ENCODE measurements around the gene SERPINA4. TPM values are rescaled to one million over a fixed set of nuclear protein-coding genes. Genes with fewer than 3 reads are reported as not detected.

The SERPINA4 gene
- total RNA-seq, 1 experiment from 2014 or later: not detected

DNA sequence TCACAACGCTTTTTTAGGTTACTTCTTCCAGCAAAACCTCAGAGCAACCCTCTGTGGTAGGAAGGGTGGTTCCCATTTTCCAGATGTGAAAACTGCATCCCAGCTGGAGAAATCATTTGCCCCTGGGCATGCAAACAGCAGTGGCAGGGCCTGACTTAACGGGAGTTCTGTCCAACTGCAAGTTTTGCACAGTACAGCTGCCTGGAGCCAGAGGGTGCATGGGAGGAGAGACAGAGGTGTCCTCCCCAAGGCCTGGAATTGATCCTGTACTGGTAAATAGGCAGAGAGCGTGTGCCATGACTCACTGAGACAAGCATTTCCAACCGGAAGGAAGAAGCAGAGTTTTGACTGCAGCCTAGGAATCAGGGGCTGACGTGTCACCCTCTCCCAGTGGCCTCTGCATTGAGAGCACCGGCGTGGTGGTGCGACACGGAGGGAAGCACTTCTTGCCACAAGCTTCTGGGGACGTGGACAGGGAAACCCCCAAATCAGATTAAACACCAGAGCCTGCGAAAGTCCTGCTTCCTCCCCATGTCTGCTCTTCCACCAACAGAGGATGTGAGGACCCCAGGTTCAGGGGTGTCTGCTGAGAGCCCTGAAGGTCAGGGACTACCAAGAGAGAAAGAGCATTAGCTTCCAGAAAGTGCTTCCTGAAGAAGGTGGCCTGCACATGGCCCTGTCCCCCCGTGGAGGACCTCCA is 19.0 kb upstream of the SERPINA4 start:
- DNase-seq (ENCODE audit: extremely low read depth, low read depth): no peak

DNA sequence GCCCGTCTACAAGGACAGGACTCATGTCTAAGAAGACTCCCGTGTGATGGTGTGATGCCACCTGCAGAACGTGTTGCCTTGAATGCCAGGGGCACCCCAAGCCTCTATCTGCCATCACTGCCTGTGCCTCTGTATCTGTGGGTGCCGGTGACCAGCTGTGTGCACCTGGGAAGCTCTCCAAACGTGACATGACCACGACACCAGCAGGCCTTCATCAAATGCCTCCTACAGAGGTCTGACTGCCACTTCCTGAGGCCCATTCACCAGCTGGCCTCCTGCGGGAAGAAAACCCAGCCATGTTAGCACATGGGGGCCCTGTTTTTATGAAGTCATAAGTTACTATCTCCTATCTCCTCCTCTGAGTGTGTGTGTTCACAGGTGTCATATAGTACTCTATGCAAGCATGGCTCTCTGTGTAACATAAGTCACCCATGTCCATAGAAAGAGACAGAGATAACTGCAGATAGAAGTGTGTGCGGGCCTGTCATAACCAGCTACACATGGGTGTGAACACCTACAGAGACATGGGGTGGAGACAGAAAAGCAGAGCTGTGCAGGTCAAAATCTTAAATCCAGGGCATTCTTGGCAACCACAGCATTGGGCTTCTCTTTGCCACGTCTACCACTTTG is 18.3 kb upstream of the SERPINA4 start:
- DNase-seq (ENCODE audit: extremely low read depth, low read depth): no peak

DNA sequence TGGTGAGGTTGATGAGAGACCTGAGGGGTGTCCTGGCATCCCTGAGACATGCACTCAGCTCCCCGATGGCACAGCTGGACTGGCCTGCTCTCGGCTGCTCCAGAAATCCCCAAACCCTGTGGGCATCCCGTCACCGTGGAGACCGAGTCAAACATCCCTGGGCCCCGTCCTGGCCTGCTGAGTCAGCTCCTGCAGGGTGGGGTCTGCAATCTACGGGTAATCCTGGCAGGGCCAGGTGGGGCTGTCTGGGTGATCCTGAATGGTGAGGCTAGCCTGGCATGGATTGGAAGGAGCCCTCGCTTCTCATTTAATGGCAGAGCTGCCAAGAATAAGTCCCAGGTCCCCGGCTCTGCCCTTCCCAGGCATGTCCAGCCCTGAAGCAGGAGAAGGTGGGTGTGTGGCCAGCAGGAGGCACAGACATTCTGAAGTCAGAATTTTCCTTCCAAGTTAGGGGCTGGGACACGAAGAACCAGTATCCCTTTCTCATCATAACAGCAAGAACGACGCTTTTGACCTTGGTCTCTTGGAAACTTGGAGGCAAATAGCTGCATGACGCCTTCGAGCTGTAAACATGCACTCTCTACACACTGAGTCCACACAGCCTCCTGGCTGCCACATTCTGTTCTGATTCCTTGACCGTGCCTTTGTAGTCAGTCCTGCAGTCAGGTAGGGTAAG is 17.7 kb upstream of the SERPINA4 start:
- DNase-seq (ENCODE audit: extremely low read depth, low read depth): no peak

DNA sequence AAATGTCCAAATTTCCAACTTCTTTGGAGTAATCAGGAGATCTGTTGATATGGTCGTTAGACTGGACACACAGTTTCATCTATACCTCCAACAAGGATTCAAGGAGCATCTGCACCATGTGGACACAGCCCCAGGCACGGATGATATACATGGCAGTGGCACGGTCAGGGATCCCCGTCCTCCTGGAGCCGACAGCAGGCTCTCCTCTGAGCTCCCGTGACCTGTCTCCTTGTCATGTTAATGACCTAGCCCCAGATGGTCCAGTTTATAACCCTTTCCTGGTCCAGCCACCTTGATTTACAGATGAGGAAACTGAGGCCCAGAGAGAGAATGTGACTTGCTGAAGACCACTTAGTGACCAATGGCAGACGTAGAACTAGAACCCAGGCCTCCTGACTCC is 16.5 kb upstream of the SERPINA4 start:
- DNase-seq (ENCODE audit: extremely low read depth, low read depth): no peak

DNA sequence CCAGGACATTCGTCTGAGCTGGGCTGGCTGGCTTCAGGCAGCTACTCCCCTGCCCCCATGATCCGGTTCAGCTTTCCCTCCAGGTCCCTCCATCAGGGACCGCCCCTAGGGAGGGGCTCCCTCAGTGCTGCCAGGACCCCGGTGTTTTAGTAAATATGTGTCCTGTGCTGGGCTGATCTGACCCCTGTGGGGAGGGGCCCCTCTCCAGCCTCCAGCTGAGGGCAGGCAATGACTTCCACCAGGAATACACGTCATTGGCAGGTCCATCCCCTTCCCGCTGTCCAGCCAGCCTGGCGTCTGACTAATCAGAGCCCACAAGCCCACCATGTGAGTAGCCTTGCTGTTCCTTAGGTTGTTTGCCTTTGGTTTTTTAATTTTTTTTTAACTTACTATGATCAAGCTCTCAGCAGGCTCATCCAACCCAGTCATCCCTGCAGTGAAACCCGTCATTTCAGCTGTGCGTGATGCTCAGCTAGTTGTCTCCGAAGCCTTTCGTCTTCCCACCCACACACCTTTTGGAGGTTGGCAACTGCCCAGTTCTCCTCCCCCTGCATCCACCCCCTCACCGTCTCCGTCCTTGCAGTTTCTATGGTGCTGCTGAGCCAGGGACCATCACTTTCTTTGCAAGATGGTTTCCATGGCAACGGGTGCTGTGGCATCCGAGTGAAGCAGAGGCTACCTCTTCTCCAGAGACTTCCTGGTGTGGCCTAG is 16.0 kb upstream of the SERPINA4 start:
- no peak for DNase-seq (ENCODE audit: extremely low read depth, low read depth)

DNA sequence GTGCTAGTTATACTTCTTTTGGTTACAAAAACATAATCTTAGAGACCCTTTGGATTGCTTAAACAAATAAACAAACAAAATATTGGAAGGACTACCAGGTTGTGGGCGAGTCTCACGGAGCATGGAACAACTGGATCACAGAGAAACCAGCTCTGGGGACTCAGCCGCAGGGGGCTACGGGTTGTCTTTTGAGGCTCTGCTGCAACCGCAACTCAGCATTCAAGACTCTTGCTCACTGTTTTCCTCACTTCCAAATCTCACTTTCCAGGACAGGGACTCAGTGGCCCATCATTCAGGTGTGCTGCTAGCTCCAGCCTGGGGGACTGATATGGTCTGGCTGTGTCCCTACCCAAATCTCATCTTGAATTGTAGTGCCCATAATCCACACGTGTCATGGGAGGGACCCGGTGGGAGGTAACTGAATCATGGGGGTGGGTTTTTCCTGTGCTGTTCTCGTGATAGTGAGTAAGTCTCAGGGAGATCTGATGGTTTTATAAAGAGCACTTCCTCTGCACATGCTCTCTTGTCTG is 14.0 kb upstream of the SERPINA4 start:
- DNase-seq (ENCODE audit: extremely low read depth, low read depth): no peak

DNA sequence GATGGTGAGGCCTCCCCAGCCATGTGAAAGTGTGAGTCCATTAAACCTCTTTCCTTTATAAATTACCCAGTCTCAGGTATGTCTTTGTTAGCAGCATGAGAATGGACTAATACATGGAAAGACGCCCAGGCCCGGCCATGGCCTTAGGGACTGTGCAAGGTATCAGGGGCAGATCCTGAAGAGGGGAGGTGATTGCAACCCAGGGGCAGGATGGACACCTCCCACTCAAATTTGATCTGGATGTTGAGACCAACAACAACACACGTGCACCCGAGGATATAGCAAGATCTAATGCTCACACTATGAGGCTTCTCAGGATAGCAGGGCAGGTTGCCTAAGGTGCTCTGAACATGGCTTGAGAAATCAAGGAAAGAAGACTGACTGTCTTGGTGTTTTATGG is 13.5 kb upstream of the SERPINA4 start:
- no peak for DNase-seq (ENCODE audit: extremely low read depth, low read depth)

DNA sequence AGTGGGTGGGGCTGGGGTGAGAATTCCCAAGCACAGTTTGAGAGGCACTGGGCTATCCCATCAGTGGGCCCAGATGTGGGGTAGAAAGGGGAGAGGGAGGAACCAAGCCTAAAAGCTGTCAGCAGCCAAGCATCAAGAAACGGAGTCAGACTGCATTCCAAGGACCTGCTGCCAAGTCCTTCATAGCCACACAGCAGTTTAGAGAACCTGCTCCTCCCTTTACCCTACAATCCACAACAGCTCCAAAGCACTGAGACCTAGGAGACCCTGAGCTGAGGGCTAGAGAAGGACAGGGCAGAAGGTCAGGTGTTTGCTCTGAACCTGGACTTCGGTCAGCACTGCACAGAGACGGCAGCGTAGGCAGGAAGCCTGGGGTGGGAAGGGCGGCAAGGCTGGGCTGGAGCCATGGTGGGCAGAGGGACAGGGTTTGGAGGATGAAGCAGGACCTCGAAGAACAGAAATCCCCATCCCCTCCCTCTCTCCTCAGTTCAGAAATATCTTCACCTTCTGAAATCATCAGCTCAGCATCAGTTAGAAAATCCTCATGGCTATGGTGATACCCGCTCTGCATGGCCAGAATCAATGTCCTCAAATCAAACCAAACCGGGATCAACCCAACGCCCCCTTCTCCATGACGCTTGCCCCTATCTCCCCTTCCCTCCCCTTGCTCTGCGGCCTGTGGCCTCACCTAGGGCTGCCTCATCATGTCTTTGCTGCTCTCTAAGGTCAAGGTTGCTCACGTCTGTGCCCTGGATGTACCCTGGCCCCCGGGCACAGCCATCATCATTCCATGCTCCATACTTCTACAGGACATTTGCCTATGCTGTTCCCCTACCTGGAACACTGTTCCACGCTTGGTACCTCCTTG is 12.9 kb upstream of the SERPINA4 start:
- DNase-seq (ENCODE audit: extremely low read depth, low read depth): no peak

DNA sequence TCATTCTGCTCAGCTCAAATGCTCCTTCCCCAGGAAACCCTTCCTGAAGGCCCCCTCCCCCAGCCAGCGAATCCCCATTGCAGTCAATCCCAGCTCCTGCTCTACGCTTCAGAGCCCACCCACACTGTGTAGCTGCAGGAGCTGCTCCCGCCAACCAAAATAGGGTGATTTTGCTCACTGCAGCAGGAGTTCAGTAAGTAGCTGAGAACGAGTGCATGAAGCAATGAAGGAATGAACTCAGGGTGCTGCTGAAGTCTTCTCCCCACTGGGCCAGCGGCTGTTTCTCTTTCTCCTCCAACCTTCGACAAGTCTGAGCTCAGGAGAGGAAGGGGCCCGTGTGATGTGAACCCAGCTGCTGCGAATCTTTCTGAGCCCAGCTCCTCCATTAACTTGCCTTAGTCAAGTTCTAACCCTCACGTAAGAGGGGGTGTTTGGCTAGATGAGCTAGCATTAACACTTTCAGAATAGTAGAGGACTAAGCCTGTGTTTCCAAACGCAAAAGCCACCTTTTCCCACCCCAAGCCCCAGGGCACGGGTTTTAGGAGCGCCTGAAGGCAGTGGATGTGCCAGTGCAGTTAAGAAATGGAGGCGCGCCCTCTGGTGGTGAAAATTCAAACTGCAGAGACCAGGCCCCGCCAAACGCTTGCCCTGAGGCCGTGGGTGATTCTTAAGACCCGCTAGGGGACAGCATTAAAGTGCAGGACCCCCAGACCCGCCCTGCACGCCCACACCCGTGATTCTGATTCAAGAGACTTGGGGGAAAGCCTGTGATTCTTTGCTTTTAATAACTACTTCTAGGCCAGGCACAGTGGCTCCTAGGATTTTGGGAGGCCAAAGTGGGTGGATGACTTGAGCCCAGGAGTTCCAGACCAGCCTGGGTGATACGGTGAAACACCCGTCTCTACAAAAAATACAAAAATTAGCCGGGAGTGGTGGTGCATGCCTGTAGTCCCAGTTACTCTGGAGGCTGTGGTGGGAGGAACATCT is 11.9 kb upstream of the SERPINA4 start:
- peak; percentile 33 for DNase-seq (ENCODE audit: extremely low read depth, low read depth)

DNA sequence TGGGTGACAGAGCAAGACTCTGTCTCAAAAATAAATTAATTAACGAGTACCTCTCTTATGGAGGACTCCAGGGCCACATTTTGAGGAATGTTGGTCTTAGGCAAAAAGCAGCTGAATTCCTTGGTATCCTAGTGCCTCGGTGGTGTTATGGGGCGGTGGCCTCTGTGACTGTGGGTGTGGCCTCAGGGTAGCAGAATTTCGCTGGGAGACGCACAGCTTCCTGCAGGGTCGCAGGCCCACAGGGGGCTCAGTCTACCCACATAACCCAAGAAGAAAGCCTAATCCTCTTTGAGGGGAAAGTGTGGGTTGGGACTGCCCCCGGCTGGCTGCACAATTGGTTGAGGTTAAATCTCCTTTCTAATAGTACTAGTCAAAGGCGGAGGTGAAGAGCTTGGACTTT is 11.2 kb upstream of the SERPINA4 start:
- no peak for DNase-seq (ENCODE audit: extremely low read depth, low read depth)

DNA sequence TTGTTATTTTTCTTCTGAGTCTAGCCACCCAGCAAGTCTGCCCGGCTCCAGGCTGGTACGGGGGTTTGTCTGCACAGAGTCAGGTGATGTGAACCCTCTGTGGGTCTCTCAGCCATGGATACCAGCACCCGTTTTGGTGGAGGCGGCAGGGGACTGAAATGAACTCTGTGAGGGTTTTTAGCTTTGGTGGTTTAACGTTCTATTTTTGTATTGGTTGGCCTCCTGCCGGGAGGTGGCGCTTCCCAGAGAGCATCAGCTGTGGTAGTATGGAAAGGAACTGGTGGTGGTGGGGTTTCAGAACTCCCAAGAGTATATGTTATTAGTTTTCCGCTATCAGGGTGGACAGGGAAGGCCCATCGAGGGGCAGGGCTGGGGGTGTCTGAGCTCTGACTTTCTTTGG is 5.3 kb upstream of the SERPINA4 start:
- DNase-seq (ENCODE audit: extremely low read depth, low read depth): no peak

DNA sequence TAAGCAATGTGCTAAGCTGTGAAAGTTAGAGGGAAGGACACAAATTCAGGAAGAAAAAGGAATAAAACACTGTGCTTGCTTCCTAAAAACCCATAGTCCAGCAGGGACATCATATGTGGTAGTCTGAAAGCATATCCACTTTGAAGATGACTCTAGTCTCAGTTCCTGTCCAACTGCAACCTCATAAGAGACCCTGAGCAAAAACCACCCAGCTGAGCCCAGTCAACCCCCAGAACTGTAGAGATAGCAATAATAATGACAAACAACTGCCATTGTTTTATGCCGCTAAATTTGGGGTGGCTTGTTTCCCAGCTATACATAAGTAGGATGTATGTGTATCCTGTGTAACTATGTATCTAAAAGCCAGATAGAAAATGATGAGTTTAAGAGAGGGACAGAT is 3.9 kb upstream of the SERPINA4 start:
- no peak for DNase-seq (ENCODE audit: extremely low read depth, low read depth)

DNA sequence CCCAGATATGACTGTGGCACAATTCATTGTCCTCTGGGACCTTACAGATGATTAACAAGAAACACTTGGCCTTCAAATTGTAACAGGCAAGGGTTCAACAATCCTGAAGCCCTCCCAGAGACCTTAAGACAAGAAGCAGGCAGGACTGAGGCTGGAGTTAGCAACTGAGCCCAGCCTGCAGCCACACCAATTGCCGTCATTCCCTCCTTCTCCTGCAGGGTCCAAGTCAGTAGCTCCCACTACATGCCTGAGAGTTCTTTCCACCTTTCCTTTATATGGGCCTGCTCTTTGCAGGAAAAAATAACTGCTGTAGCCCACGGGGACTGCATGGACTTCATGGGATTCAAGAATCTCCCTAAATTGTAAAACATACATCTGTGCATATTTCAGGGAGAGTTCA is 2.4 kb upstream of the SERPINA4 start:
- DNase-seq (ENCODE audit: extremely low read depth, low read depth): no peak

DNA sequence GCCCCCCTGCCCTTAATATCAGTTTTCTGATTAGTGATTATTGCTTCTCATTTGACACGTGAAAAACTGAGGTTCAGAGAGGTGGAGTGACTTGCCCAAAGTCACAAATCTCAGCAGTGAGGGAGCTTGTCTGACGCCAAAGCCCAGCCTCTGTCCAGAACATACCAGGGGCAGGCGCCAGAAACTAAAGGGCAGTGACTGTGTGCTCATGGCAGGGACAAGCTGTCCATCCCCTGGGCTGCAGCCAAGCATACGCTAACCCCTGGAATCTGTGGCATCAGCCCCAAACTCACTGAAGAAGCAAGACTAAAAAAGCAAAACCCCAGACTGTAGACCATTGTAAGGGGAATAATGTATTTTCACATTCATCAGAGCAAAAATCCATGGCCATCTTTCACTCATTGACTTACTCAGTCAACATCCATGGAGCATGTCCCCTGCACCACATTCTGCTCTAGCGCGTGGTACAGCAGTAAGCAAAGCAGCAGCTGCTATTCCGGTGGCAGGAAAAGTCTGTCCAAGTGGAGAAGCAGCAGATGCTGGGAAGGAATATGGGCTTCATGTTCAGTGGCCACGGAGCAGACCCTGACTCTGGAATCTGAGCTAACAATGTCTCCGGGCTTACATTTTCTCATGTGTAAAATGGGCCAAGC is 1.5 kb upstream of the SERPINA4 start:
- DNase-seq (ENCODE audit: extremely low read depth, low read depth): no peak

DNA sequence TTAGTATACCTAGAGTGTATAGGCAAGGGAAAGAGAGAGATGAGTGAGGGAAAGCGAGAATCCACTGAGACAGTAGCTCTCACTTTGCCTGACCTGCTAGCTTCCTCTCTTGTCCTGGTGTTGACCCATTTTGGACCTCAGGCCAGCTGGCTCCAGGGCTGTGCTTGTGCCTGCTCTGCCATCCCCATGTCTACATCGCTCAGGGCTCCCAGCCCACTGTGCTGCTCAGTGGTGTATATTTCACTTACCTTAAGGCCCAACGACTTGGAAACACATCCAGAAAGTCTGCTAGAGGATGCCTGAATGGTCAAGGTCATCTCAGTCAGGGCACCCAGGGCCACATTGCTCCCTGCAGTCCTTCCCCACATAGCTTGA is 964 bp upstream of the SERPINA4 start:
- DNase-seq (ENCODE audit: extremely low read depth, low read depth): no peak

DNA sequence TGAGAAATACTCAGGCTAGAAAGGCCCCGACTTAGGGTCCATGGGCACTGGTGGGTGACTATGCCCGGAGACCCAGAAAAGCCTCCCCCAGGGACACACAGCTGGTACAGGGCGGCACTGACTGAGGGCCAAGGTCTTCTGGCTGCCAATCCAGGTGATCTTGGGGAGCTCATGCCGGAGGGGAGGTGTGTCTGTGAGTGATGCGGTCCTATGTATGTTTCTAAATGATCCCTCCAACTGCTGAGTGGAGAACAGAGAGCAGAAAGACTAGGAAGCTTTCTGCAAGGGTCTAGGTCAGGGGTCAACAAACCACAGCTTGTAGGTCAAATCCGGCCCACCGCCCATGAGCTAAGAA is 391 bp downstream of the SERPINA4 start:
- DNase-seq (ENCODE audit: extremely low read depth, low read depth): no peak

DNA sequence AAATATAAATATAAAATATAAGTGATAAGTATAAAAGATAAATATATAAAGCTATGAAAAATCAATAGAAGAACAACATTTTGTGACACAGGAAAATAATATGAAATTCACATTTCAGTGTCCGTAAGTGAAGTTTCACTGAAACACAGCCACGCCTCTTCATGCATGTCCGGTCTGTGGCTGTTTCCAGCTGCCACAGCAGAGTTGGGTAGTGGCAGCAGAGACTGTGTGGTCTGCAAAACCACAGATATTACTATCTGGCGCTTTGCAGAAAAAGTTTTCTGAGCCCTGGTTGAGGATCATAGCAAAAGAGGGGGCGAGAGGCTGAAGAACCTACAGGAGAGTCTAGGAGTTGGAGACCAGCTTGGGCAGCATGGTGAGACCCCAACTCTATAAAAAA is 780 bp downstream of the SERPINA4 start:
- DNase-seq (ENCODE audit: extremely low read depth, low read depth): no peak

DNA sequence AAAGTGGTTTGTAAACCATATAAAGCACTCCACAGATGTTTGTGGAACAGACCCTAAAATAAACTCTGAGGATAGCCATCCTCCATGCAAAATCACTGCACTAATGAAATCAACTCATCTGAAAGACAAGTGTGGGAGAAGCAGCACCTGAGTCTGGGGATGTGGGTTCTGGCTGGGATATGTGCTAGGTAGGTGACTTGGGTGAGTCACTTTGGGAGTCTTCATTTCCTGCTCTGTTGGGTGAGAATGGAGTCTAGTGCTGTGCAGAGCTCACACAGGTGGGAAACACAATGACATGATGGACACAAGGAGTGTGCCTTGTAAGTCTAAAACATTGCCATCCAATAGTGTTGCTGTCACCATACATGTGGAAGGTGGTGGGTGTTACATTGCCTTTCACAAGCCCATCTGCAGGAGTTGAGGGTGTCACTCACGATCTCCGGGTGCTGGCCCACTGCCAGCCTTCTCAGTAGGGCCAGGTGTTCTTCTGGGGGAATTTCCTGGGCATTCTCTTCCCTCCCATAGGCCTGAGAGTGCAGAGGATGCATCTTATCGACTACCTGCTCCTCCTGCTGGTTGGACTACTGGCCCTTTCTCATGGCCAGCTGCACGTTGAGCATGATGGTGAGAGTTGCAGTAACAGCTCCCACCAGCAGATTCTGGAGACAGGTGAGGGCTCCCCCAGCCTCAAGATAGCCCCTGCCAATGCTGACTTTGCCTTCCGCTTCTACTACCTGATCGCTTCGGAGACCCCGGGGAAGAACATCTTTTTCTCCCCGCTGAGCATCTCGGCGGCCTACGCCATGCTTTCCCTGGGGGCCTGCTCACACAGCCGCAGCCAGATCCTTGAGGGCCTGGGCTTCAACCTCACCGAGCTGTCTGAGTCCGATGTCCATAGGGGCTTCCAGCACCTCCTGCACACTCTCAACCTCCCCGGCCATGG is 2.0 kb downstream of the SERPINA4 start:
- no peak for DNase-seq (ENCODE audit: extremely low read depth, low read depth)

Data from NCI-H460 (cell line).